Neural progenitor cell (in vitro differentiated cells): ENCODE data around the gene TRIM47. TPM values are rescaled to one million over a fixed set of nuclear protein-coding genes. Genes with fewer than 3 reads are reported as not detected.
"Not testable (repeated sequence)": the region's sequence is repeated elsewhere in the genome, so short reads cannot be mapped to it uniquely, and the experiment has no call there.

Experiments used
- DNase-seq: peaks from one replicate; pipeline ENCODE4 v3.0.0-alpha.2; 2016; ENCODE audit warnings: low spot score
- H2AFZ ChIP-seq: fragments of 200-600 bp; sonication (generic); replicated peaks from 2 replicates; pipeline ENCODE4 v1.6.1; 2016; ENCODE audit warnings: antibody characterized with exemption
- H3F3A ChIP-seq: fragments of 200-600 bp; sonication (generic); 2 replicates; pipeline ENCODE4 v1.6.1; 2016; ENCODE audit warnings: antibody characterized with exemption, low read depth
- H3K27ac ChIP-seq: fragments of 200-600 bp; sonication (generic); 2 replicates; pipeline ENCODE4 v1.5.1; 2016; ENCODE audit warnings: mild to moderate bottlenecking
- H3K27me3 ChIP-seq: fragments of 200-600 bp; sonication (generic); 2 replicates; pipeline ENCODE4 v1.6.1; 2016; ENCODE audit warnings: mild to moderate bottlenecking, moderate library complexity
- H3K36me3 ChIP-seq: fragments of 200-600 bp; sonication (generic); 2 replicates; pipeline ENCODE4 v1.5.1; 2016
- H3K4me1 ChIP-seq: fragments of 200-600 bp; sonication (generic); 2 replicates; pipeline ENCODE4 v1.6.1; 2016; ENCODE audit warnings: mixed run types
- H3K4me2 ChIP-seq: fragments of 200-600 bp; sonication (generic); 2 replicates; pipeline ENCODE4 v1.6.1; 2016
- H3K4me3 ChIP-seq: fragments of 200-600 bp; sonication (generic); 2 replicates; pipeline ENCODE4 v1.5.1; 2016
- H3K79me2 ChIP-seq: fragments of 200-600 bp; sonication (generic); 2 replicates; pipeline ENCODE4 v1.6.1; 2016; ENCODE audit warnings: low read depth
- H3K9ac ChIP-seq: fragments of 200-600 bp; sonication (generic); 2 replicates; pipeline ENCODE4 v1.6.1; 2016
- H3K9me3 ChIP-seq: fragments of 200-600 bp; sonication (generic); 2 replicates; pipeline ENCODE4 v1.5.1; 2016; ENCODE audit warnings: low read depth
- H4K20me1 ChIP-seq: fragments of 200-600 bp; sonication (generic); 2 replicates; pipeline ENCODE4 v1.6.1; 2016; ENCODE audit warnings: low read depth
- H3K27ac Mint-ChIP-seq: 3 replicates; pipeline ENCODE4 v1.8.0; 2021; ENCODE audit warnings: mixed read lengths
- H3K27me3 Mint-ChIP-seq: 2 replicates; pipeline ENCODE4 v1.8.0; 2022; ENCODE audit warnings: low read depth, mild to moderate bottlenecking, inconsistent platforms, moderate library complexity, mixed read lengths; ENCODE audit not compliant: insufficient read depth
- H3K36me3 Mint-ChIP-seq: 3 replicates; pipeline ENCODE4 v1.8.0; 2021; ENCODE audit warnings: mixed read lengths
- H3K4me1 Mint-ChIP-seq: 3 replicates; pipeline ENCODE4 v1.8.0; 2021; ENCODE audit warnings: mixed read lengths
- H3K4me3 Mint-ChIP-seq: 3 replicates; pipeline ENCODE4 v1.8.0; 2021; ENCODE audit warnings: mild to moderate bottlenecking, moderate library complexity, mixed read lengths
- H3K9me3 Mint-ChIP-seq: 3 replicates; pipeline ENCODE4 v1.8.0; 2020; ENCODE audit warnings: mixed read lengths
- CTCF ChIP-seq: fragments of 200-600 bp; sonication (generic); IDR thresholded peaks from 2 replicates; pipeline ENCODE4 v1.5.1; 2017; ENCODE audit warnings: antibody characterized with exemption, mild to moderate bottlenecking
- EZH2 ChIP-seq: fragments of 200-600 bp; sonication (generic); IDR thresholded peaks from 2 replicates; pipeline ENCODE4 v1.6.1; 2017; ENCODE audit warnings: antibody characterized with exemption, mild to moderate bottlenecking, moderate library complexity
- EZH2phosphoT487 ChIP-seq: fragments of 200-600 bp; sonication (generic); IDR thresholded peaks from 2 replicates; pipeline ENCODE4 v1.6.1; 2017; ENCODE audit warnings: antibody characterized with exemption
- total RNA-seq: library from RNA; depleted of rRNA; stranded (reverse); fragments of >200 nt; gene quantifications from 2 replicates; pipeline ENCODE4 v1.2.3, GENCODE V29; 2015; ENCODE audit warnings: low replicate concordance

The TRIM47 gene
- total RNA-seq, 1 donor from 2014 or later = 1.3 TPM

DNA sequence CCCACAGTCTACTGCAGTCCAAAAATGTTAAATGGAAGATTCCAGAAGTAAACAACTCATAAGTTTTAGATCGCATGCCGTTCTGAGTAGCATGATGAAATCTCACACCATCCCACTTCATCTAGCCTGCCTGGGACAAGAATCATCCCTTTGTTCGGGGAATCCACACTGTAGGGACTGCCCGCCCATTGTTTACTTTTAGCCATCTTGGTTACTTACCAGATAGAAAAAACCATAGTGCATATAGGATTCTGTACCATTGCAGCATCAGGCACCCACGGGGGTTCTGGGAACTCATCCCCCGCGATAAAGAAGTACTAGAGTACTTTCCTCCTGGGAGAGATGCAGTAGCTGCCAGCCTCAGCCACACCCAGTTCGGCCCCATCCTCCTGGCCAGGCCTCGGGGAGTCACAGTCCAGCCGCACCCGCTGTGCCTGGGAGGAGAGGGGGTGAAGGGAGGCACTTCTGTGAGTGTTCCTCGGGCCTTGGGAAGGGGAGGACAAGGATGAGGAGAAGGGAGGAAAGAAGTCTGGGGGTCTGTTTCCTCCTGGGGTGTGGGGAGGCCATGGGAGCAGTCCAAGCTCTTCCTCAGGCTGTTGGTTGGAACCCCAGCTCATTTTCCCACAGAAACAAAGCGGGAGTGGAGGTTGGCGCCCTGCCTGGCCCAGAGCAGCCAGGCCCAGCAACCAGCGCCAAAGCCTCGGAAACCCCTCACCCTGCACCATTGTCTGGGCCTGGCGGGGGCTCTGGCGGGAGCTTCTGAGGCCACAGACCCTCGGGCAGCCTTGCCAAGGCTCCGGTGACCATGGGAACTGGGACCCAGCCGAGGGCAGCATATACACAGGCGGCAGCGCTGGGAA lies 8.9 kb downstream of the TRIM47 start:
- Histone ChIP-seq H3K9me3 (no peaks in the 10 kb centered on the region), H3K4me2 (no peak overlapping the region), H3K27me3 (no peaks in the 10 kb centered on the region), H2AFZ (peak overlapping the region; percentile 75), H3K4me1 (no peaks in the 10 kb centered on the region), H3K9ac (no peak overlapping the region), H3K27ac (no peak overlapping the region), H3K79me2 (no peaks in the 10 kb centered on the region), H3K4me3 (no peak overlapping the region), H3F3A (peaks cover 8% of the 10 kb centered on the region), H3K36me3 (no peaks in the 10 kb centered on the region), H4K20me1 (no peaks in the 10 kb centered on the region)
- Mint-ChIP-seq H3K9me3 (no peaks in the 10 kb centered on the region), H3K36me3 (no peaks in the 10 kb centered on the region), H3K27me3 (peaks cover 7% of the 10 kb centered on the region), H3K4me1 (peaks cover 31% of the 10 kb centered on the region), H3K27ac (peak overlapping the region; percentile 94), H3K4me3 (no peak overlapping the region)
- DNase-seq = no peak
- no peak for TF ChIP-seq EZH2
- TF ChIP-seq CTCF = no peak
- no peak for TF ChIP-seq EZH2phosphoT487

DNA sequence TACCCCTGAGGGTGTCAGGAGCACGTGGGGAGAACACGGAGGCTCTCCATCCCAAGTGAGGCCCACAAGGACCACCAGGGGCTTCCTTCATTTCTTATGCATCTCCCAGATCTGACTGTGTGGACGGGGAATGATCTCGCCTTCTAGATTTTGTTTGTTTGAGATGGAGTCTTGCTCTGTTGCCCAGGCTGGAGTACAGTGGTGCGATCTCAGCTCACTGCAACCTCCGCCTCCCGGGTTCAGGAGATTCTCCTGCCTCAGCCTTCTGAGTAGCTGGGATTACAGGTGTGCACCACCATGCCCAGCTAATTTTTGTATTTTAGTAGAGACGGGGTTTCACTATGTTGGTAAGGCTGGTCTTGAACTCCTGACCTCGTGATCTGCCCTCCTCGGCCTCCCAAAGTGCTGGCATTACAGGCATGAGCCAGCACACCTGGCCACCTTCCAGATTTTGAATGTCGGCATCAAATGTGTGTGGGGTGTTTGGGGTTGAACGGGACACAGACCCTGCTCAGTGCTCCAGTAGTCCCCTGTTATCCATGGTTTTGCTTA lies 9.6 kb downstream of the TRIM47 start:
- H3K9ac ChIP-seq, H3K36me3 ChIP-seq, H3K27me3 Mint-ChIP-seq, H3K9me3 ChIP-seq, H3K4me1 ChIP-seq, H3K27me3 ChIP-seq, H3K79me2 ChIP-seq, H4K20me1 ChIP-seq, H3K4me2 ChIP-seq, DNase-seq, H3K27ac ChIP-seq, H2AFZ ChIP-seq, H3K9me3 Mint-ChIP-seq, H3K36me3 Mint-ChIP-seq, H3K4me3 ChIP-seq, H3K4me3 Mint-ChIP-seq, H3F3A ChIP-seq: not testable (repeated sequence)
- Mint-ChIP-seq H3K27ac (peak overlapping the region; percentile 94), H3K4me1 (peaks cover 35% of the 10 kb centered on the region)

DNA sequence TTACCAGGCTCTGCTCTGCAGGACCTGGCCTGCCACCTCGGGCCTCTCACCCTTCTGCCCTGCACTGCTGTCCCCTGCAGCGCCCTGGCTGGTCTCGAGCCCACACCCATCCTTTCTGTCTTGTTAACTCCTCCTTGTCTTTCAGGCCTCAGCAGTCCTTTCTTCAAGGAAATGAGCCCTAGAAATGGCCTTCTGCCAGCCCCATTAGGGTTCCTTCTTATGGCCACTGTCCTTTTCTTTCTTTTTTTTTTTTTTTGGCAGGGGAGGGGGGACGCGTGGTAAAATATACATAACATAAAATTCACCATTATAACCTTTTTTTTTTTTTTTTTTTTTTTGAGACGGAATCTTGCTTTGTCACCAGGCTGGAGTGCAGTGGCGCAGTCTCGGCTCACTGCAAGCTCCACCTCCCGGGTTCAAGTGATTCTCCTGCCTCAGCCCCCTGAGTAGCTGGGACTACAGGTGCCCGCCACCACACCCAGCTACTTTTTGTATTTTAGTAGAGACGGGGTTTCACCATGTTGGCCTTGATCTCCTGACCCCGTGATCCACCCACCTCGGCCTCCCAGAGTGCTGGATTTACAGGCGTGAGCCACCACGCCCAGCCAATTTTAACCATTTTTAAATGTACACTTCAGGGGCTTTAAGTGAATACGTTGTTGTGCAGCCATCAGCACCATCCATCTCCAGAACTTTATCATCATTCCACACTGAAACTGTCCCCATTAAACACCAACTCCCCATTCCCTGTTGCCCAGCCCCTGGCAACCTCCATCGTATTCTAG lies 12.8 kb downstream of the TRIM47 start:
- not testable (repeated sequence) for H3K79me2 ChIP-seq, H3F3A ChIP-seq, H3K27me3 ChIP-seq, H3K27me3 Mint-ChIP-seq, H4K20me1 ChIP-seq, H3K9ac ChIP-seq, H3K36me3 Mint-ChIP-seq, H3K4me1 ChIP-seq, H3K9me3 Mint-ChIP-seq, H3K4me3 ChIP-seq, DNase-seq, H3K4me2 ChIP-seq, H3K4me3 Mint-ChIP-seq, H3K36me3 ChIP-seq, H3K27ac ChIP-seq, H3K9me3 ChIP-seq
- Mint-ChIP-seq H3K4me1 (peaks cover 34% of the 10 kb centered on the region), H3K27ac (peak overlapping the region; percentile 25)
- peak overlapping the region; percentile 73 for H2AFZ ChIP-seq

DNA sequence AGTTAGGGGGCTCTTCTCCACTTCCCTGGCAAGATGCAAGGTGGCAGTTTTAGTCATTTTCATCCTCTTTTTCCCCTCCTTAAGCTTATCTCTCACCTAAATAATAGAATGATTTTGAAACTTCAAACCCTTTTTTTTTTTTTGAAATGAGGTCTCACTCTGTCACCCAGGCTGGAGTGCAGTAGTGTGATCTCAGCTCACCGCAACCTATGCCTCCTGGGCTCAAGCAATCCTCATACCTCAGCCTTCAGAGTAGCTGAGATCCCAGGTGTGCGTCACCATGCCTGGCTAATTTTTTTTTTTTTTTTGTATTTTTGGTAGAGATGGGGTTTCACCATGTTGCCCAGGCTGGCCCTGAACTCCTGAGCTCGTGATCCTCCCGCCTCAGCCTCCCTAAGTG lies 13.5 kb downstream of the TRIM47 start:
- not testable (repeated sequence) for H3K36me3 ChIP-seq, H3K4me3 ChIP-seq, H3K9me3 Mint-ChIP-seq, H3K36me3 Mint-ChIP-seq, H3K4me3 Mint-ChIP-seq, DNase-seq, H3K4me2 ChIP-seq, H3K4me1 ChIP-seq, H3K27ac ChIP-seq, H3K27me3 ChIP-seq, H3K9me3 ChIP-seq, H3K9ac ChIP-seq, H3K27me3 Mint-ChIP-seq, H3K79me2 ChIP-seq, H3F3A ChIP-seq, H4K20me1 ChIP-seq
- peaks cover 27% of the 10 kb centered on the region for H3K4me1 Mint-ChIP-seq
- H3K27ac Mint-ChIP-seq = peak overlapping the region; percentile 57
- peak overlapping the region; percentile 73 for H2AFZ ChIP-seq
